UCSD-AML1 (cell line): ENCODE data around the gene DISC1.

ENCODE experiments used
- DNase-seq: peaks from one replicate; lab custom pipeline; 2025; ENCODE audit not compliant: unreplicated experiment; lab: John Stamatoyannopoulos, UW

DISC1 gene

DNA sequence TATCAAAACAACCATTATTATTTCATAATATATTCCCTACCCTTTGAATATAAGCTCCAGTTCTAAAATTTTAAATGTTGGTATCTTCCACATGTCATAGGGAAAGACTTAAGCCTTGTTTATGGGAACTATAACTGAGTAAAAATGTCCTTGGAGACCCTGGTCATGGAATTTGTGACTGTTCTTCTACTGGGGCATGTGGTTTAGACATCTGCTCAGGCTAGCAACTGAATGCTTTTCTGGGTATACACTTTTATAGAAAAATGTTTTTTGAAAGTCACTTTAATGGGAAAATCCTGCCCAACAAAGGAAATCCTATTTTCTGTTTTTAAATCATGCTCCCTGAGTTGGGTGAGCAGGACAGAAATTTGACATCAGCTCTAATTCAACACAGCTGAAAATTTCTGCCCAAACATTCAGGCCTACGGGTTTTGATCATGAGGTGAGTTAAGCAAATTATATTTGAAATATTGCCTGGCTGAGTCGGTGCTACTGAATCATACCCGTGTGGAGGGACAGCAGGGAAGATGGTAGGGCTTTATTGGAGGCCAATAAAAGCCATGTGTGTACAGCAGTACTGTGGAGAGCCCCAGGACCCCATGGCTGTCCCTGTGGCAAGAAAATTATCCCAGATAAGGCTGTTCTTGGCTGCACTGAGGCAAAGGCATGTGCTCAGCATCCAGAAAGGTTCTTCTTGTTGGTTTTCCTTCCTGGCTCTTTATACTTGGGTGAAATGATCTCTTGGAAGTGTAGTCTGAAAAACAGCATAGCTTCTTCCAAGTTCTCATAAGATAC, 391.8 kb downstream of the DISC1 start:
- no peak for DNase-seq

DNA sequence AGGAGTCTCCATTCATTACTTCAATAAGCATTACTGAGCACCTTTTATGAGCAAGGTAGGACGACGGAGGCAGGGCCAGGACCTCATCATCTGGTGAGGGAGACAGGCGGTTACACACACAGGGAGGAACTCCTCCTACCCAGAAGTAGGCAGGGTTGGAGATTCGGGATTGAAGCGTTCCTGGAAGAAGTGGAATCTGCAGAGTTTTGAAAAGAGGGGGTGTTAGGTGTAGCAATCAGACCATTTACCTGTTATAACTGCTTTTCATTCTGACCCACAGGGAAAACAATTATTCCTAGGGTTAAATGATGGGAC, 392.4 kb downstream of the DISC1 start:
- no peak for DNase-seq

DNA sequence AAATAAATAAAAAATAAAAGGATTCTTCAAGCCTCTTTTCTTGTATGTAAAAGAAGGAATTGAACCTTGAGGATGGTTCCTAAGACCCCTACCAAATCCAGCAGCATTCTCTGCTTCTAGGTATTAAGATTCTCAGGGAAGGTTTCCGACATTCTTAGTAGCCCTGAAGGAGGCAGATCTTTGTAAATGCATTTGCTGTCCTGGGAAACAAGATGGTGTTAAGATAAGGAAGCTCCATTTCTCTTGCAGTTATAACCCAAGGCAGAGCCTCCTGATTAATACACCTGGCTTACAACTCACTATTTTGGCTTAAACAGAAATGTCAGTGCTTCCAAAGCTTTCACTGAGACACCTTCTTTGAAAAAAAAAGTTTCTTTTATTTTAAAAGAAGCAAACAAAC, 393.8 kb downstream of the DISC1 start:
- no peak for DNase-seq

DNA sequence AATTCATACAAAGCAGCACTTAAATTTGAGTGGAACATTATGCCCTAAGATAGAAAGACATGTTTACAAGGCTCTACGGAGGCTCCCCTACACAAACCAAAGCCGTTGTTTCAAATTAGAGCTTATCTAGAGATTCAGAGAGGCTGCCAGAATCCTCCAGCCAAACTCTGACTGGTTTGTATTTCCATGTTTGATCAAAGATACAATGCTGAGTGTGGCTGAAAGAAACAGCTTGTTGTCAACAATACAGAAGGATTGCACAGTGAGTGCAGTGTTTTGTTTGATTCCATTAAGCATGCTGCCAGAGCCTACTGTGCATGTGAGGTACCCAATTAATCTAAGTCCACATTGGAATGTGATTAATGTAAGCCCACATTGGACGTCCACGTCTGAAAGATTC, 402.7 kb downstream of the DISC1 start:
- no peak for DNase-seq

DNA sequence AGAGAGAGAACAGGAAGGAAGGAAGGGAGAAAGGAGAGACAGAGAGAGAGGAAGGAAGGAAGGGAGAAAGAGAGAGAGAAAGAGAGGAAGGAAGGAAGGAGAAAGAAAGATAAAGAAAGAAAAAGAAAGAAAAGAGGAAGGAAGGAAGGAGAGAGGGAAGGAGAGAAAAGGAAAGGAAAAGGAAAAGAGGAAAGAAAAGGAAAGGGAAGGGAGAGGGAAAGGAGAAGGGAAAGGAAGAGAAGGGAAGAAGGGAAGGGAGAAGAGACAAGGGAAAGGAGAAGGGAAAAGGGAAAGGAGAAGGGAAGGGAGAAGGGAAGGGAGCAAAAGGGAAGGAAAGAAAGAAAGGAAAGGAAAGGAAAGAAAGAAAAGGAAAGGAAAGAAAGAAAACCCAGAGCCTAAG, 404.6 kb downstream of the DISC1 start:
- DNase-seq, result no peak

DNA sequence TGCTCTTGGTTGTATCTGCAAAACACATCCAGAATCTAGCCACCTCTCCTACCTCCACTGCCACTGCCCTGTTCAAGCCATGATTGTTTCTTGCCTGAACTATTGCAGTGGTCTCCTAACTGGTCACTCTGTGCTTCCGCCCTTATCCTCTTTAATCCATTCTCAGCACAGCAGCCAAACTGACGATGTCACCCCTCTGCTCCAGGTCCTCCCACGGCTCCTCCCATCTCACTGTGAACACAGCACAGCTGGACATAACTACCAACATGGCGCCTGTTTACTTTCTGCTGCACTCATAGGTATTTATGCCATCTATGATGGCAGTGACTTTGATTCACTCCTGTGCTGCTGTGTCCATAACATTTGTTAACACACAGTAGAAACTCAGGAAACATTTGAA, 406.7 kb downstream of the DISC1 start:
- DNase-seq, result no peak

DNA sequence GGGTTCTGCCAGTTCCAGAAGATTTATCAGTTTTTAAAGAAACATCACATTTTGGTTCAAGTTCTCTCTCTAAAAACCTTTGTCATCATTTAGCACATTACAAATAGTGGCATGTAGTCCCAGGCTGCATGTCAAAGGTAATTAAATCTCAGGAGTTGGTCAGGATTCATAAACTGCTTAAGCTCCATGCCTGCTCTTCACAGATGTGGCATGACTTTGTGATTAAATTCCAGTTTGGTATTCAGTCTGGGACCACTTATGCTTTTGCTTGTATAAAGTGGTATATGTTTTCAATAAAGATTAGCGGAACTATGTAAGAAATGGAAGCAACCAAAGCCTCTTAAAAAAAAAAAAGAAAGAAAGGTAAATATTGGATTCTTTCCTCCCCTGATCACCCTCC, 408.0 kb downstream of the DISC1 start:
- no peak for DNase-seq

DNA sequence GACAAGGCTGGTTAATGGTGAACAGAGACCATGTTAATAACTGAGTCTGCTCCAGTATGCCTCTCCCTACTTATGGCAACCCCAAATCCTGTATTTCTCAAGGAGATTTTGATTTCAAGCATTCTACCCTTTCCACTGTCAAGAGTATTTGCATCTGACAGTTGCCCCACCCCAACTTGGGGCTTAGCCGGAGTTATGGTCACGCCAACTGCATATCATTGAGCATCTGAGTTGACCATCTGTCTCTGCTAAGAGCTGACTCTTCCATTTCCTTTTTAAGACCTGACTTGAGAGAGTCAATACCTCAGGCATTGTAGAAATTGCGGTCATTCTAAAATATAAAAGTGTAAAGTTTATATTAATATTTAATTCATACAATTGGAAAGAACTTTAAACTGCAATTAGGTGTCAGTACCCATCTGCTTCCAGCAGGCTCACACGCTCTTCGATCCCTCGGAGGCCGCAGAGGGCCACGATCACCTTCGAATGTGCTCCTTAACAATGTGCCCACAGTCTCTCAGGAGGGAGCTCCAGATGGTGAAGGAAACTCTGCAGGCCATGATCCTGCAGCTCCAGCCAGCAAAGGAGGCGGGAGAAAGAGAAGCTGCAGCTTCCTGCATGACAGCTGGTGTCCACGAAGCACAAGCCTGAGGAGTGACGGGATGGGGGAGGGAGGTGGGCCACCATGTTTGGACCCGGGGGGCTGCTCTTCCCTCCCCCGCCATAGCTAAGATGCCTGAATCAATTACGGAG, 409.8 kb downstream of the DISC1 start:
- no peak for DNase-seq

DNA sequence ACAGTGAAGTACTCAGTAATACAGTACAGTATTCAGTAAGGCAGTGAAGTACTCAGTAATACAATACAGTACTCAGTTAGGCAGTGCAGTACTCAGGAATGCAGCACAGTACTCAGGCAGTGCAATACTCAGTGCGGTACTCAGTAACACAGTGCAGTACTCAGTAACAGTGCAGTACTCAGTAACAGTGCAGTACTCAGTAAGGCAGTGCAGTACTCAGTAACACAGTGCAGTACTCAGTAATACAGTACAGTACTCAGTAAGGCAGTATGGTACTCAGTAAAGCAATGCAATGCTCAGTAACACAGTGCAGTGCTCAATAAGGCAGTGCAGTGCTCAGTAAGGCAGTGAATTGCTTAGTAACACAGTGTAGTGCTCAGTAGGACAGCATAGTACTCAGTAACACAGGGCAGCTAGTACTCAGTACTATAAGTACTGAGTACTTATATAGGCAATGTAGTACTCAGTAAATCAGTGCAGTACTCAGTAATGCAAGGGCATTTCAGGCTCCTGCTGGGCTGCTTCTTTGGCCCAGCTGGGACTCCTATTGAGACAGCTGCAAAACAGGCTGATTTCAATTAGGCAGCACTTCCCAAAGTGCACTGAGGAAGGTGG, 411.3 kb downstream of the DISC1 start:
- no peak for DNase-seq

DNA sequence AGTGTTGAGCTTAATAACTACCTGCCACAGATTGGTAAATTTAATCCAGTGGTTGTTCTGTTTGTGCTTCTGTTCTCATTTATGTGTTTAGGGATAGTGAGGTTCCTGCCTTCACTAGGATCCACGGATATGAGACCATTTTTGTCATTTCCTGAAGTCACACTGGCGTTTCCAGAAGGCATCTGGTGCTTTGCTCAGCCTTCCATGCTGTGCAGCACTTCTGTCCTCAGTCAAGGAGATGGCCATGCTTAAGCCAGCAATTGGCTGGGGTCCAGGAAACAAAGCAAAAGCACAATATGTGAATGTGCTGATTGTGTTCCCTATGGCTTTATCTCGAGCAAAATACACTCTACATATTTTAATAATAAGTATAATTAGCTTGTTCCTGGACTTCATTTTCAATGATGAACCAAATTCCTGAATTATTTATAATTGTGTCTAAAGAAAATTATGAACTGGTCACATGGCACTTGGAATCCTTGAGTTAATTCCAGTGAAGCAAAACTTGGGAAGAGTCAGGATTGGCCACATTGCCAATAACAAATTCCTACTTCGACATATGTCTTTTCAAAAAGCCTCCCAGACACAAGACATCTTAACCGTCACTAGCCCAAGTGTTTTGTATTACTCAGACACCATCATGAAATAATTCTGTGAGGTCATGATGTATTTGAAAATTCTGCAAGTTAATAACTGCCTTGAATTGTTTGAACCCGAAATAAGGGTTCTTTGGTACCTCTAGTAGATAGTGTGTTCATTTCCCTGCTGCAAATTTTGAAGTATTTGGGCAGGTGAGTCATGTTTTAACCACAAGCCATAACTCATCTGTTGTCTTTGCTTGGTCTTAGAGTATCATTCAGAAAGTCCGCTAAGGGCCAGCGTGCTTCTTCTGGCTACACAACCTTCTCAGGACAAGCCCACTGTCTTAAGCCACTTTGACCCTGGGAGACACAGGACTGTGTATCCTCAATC, 412.4 kb downstream of the DISC1 start:
- DNase-seq, result no peak

DNA sequence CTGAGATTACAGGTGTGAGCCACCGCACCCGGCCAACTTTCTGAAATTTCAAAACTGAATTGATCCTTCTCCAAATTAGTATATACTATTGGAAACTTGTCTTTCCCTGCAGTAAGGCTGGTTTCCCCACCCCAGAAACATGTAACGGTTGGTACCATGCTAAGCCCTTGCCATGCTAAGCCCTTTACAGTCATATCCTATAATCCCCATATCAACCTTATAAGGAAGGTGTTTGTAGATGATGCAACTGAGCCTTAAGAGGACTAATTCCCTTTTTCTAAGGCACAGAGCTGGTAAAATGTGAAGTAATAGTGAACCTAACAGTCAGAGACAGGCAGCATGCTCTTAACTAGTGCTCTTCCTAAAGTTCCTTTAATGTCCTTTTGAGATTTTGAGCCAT, 413.7 kb downstream of the DISC1 start:
- DNase-seq, result no peak

DNA sequence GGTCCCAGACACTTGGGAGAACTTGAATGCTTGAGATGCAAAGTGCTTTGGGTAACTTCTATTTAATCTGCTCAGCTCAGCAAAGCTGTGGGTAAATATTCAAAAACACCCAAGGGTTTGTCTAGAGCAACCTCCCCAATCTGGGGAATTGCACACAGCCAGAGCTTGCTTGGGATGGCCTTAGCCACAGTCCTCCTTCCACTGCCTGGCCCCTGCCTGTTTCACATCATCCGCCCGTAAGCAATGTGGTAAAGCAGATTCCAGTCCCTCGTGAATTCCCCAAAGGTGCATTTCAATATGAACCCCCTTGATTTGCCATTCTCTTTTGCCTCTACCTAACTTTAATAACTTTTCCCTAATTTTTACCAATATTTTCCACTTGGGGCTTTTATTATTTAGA, 418.1 kb downstream of the DISC1 start:
- no peak for DNase-seq

DNA sequence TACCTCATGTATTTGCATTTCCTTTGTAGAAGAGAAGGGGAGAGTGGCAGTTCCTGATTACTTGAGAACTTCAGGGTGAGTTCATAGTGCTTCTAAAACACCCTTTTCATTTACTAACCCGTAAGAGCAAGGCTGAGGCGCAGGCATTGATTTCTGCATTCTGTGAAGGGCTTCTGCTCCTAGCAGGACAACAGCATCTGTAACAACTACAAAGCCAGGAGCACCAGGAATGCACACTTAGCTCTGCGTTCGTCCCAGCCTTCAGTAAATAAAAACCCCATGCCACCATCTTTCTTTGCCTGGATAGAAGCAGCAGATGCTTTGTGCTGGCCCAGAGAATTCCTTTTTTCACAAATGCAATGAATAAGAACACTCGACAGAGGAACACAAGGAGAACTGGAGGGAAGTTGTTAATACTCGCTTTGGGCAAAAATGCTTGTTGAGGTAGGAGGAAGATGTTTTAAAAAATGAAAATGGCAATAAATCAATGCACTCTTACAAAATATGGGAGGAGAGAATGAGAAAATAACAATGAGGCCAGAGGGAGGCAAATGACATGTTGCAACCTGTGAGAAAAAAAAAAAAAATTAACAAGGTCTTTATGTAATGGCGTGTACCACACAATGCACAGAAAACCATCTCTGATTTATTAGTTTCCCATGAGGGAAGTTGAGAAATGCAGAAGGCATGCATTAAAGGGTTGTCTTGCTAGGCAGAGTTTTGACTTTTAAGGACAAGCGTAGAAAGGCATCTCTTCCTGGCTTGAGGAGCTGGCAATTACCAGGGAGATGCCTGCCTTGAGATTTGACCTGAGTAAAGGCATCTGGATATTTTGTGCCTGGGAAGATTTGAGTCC, 418.8 kb downstream of the DISC1 start:
- no peak for DNase-seq

DNA sequence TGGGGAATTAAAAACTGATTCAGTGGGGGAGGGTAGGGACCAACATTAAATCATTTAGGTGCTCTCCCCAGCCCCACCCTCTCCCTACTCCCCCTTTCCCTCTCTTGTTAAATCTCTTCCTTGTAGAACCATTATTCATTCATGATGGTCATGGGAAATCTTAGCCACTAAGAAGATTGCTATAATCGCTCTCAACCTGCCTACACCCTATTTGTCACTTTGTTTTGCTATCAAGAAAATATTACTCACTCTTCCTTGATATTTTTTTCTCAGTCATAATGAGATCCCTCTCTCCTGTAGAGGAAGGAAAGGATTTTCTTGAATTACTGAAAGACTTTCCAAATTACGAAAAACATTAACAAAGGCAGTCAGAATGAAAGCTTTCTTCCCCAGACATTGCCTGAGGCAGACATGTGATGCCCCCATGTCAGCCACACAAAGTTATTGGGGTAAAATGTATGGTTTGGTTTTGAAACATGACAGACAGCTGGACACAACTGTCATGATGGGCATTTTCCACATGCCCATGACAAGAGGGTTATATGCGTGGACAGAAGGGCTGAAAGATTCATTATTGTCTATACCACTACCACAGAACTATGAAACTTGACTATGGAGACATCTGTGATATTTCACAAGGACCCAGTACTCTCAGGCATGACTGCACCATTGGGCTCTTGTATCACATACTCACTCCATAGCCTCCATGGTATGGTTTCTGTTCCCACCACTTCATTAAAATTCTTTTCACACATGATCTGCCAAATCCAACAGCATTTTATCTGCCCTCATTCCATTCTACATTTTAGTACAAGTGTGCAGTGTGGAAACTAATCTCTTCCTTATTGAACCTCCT, 420.1 kb downstream of the DISC1 start:
- no peak for DNase-seq

DNA sequence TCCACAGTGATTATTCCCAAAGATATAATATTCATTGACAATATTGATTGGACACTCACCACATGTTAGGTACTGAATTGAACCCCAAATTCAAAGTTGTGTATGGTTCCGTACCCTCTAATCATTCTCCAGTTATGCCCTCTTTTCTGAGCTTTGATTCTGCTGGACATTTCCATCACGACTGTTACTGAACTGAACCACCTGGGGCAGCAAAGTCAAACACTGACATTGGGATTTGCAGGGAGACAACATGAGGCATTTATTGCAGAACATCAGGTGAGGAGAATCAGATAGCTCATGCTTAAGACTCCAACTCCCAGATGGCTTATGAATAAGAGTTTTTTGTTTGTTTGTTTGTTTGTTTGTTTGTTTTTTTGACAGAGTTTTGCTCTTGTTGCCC, 420.9 kb downstream of the DISC1 start:
- no peak for DNase-seq

DNA sequence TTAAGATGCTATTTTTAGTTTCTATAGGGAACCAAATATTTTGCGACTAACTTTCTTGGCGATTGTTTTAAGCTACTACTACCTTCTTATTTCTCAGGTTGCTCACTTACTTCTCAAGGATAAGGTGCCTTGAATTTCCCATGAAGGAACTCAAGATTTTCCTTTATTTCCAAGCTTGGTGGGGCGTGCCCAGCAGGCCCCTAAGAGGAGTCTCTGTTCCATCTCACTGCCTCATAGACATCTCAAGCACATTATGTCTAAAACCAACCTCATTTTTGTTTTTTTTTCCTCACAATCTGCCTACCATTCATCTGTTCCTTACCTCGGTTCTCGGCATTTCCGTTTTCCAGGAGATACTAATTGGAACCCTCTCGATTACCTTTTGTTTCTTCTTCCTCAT, 421.9 kb downstream of the DISC1 start:
- DNase-seq, result no peak

DNA sequence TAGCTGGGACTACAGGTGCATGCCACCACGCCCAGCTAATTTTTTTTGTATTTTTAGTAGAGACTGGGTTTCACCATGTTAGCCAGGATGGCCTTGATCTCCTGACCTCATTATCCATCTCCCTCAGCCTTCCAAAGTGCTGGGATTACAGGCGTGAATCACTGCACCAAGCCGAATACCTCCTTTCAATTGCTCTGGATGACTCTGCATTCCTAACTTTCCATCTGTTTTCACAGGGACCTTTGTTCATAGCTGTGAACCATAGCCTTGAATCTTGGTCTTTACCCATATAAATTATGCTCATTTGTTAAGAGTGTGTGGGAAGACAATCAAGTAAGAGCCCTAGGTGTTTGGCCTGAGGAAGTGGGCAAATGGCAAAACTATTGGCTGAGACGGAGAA, 422.7 kb downstream of the DISC1 start:
- no peak for DNase-seq

DNA sequence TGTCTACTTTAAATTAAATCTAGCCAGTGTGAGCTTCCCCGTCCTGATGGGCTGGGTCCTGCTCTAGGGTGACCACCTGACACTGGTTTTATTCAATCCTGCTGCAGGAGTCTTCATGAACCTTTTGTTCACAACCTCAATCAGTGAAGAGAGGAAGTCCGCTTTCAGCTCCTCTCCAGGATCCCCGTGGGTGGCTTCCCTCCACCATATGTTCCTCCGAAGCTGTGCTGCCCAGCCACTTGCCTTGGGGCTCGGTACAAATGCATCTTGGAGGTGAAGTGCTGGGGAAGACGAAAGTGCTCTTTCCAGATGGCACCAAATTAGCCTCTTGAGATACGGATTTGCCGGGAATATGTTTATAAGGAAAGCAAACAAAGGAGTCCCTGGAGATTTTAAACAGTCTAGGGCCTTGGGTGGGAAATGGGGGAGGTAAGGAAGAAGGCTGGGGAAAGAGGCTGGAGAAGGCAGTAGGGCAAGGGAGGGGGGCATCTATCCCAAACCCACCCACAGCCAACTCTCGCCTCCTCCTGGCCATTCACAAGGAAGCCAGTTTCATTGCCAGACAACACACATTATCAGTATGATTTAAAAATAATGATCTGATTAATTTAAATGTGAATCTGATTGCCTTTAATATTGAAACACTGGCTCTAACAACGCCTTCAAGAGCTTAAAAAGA, 430.8 kb downstream of the DISC1 start:
- DNase-seq, result no peak

DNA sequence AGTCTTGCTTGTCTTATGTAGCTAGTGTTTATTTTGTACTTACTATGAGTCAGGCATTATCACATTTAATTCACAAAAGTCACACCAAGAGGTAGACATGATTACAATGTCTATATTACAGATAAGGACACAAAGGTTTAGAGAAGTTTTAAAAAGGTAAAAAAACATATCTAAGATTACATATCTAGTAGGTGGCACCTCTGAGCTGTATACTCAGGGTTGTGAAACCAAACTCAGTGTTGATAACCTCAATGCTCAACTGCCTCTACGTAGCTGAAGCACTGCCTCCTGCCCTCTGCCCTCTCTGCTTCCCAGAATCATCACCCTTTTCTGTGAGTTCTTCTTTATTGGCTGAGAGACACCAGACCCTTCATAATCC, 431.3 kb downstream of the DISC1 start:
- no peak for DNase-seq
